Calu3 (cell line): Measurements from ENCODE around the gene RPRD1A. TPM values are rescaled to one million over a fixed set of nuclear protein-coding genes. Genes with fewer than 3 reads are reported as not detected.
"Not testable (repeated sequence)": the region's sequence is repeated elsewhere in the genome, so short reads cannot be mapped to it uniquely, and the experiment has no call there.

Experiments
- BruUV-seq: library from RNA; stranded (reverse); fragments of 400-500 nt; replicated peaks from 2 replicates; lab custom pipeline; 2021; lab: Mats Ljungman, UMichigan
- CTCF ChIA-PET: fragments of 300-600 bp; sonication (Branson Sonifier 250); formaldehyde crosslinking; loops from one replicate; lab custom pipeline; 2022; ENCODE audit warnings: antibody characterized with exemption; lab: Charles Lee
- DNase-seq: peaks from one replicate; pipeline ENCODE4 v3.0.0; 2022
- H3K27ac Mint-ChIP-seq: one replicate; pipeline ENCODE4 v1.8.0; 2022; ENCODE audit warnings: mixed read lengths; ENCODE audit not compliant: unreplicated experiment
- H3K27me3 Mint-ChIP-seq: one replicate; pipeline ENCODE4 v1.8.0; 2022; ENCODE audit warnings: mixed read lengths; ENCODE audit not compliant: unreplicated experiment
- H3K36me3 Mint-ChIP-seq: one replicate; pipeline ENCODE4 v1.8.0; 2022; ENCODE audit warnings: mild to moderate bottlenecking, moderate library complexity, mixed read lengths; ENCODE audit not compliant: insufficient read depth, unreplicated experiment
- H3K4me1 Mint-ChIP-seq: one replicate; pipeline ENCODE4 v1.8.0; 2022; ENCODE audit warnings: mild to moderate bottlenecking, low read depth, mixed read lengths; ENCODE audit not compliant: unreplicated experiment
- H3K4me3 Mint-ChIP-seq: one replicate; pipeline ENCODE4 v1.8.0; 2022; ENCODE audit warnings: mild to moderate bottlenecking, low read depth, moderate library complexity, mixed read lengths; ENCODE audit not compliant: unreplicated experiment
- H3K9me3 Mint-ChIP-seq: one replicate; pipeline ENCODE4 v1.8.0; 2022; ENCODE audit warnings: low read depth, mixed read lengths; ENCODE audit not compliant: unreplicated experiment
- intact Hi-C: fragments of 100-400 bp; cut with micrococcal nuclease; formaldehyde crosslinking; loops from one replicate; pipeline ENCODE4 v1.10.0; 2022; ENCODE audit not compliant: unreplicated experiment
- total RNA-seq: library from RNA; stranded (reverse); gene quantifications from 2 replicates; pipeline ENCODE4 v1.2.3, GENCODE V29; 2022
- TF ChIP-seq, protein P1 (sequence below): fragments of 200-600 bp; IDR thresholded peaks from one replicate; pipeline ENCODE4 v1.8.0; 2022; ENCODE audit warnings: antibody characterized with exemption; ENCODE audit not compliant: unreplicated experiment

The RPRD1A gene
- total RNA-seq, 1 experiment from 2014 or later = 68.8 TPM

DNA sequence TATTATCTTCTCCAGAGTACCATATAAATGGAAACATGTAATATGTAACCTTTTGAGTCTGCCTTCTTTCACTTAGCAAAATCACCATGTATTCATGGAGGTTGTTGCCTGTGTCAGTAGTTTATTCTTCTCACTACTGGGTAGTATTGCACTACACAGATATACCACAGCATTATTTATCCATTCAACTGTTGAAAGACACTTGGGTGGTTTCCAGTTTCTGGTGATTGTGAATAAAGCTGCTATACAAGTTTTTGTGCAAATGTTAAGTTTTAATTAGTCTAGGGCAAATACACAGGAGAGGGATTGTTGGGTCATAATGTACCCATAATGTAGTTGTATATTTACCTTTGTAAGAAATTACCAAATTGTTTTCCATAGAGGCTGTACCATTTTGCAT is 29.6 kb upstream of the RPRD1A start:
- no peak overlapping the region for H3K4me3 Mint-ChIP-seq
- CTCF ChIA-PET = interaction anchor here (1.2 kb wide), 1 partner anchor 11 kb away, joined by 3 read pairs; no protein-coding TSS in a partner anchor
- peaks cover under 1% of the 10 kb centered on the region for H3K9me3 Mint-ChIP-seq
- H3K27me3 Mint-ChIP-seq = no peaks in the 10 kb centered on the region
- no TSS peak for BruUV-seq
- TF ChIP-seq, protein P1, sequence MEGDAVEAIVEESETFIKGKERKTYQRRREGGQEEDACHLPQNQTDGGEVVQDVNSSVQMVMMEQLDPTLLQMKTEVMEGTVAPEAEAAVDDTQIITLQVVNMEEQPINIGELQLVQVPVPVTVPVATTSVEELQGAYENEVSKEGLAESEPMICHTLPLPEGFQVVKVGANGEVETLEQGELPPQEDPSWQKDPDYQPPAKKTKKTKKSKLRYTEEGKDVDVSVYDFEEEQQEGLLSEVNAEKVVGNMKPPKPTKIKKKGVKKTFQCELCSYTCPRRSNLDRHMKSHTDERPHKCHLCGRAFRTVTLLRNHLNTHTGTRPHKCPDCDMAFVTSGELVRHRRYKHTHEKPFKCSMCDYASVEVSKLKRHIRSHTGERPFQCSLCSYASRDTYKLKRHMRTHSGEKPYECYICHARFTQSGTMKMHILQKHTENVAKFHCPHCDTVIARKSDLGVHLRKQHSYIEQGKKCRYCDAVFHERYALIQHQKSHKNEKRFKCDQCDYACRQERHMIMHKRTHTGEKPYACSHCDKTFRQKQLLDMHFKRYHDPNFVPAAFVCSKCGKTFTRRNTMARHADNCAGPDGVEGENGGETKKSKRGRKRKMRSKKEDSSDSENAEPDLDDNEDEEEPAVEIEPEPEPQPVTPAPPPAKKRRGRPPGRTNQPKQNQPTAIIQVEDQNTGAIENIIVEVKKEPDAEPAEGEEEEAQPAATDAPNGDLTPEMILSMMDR = no peak
- H3K4me1 Mint-ChIP-seq = no peaks in the 10 kb centered on the region
- H3K36me3 Mint-ChIP-seq = no peaks in the 10 kb centered on the region
- intact Hi-C loops = loop anchor here (1.0 kb wide), 3 partner anchors 187 to 660 kb away; no protein-coding TSS in a partner anchor
- DNase-seq = no peak
- H3K27ac Mint-ChIP-seq = no peak overlapping the region

DNA sequence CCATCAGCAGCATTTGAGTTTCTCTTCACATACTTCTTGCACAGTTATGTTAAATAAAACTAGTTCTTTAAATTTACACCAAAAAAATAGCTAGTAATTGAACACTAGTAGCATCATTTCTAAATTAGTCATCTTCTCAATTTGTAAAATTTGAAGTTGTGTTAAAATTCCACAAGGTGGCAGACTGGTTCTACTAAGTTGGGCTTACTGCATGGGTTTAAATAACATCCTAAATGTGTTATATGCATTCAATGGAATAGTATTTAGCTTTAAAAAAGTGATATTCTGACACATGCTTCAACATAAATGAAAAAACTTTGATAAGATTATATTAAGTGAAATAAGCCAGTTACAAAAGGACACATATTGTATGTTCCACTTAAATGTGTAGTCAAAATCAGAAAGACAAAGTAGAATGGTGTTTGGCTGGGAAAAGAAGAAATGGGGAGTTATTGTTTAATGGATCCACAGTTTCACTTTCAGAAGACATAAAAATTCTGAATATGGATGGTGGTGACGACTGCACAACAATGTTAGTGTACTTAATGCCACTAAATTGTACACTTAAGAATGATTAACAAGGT is 28.7 kb upstream of the RPRD1A start:
- no peaks in the 10 kb centered on the region for H3K4me1 Mint-ChIP-seq
- no peaks in the 10 kb centered on the region for H3K36me3 Mint-ChIP-seq
- no TSS peak for BruUV-seq
- H3K27ac Mint-ChIP-seq = no peak overlapping the region
- TF ChIP-seq, protein P1 = peak; percentile 29
- no peak overlapping the region for H3K4me3 Mint-ChIP-seq
- peak; percentile 5 for DNase-seq
- no peaks in the 10 kb centered on the region for H3K27me3 Mint-ChIP-seq
- intact Hi-C loops = loop anchor here (1.0 kb wide), 3 partner anchors 188 to 661 kb away; no protein-coding TSS in a partner anchor
- CTCF ChIA-PET = interaction anchor here (0.5 to 1.9 kb wide), 6 partner anchors 38 to 476 kb away, joined by 3 to 11 read pairs (median 4); no protein-coding TSS in a partner anchor
- H3K9me3 Mint-ChIP-seq = no peaks in the 10 kb centered on the region

DNA sequence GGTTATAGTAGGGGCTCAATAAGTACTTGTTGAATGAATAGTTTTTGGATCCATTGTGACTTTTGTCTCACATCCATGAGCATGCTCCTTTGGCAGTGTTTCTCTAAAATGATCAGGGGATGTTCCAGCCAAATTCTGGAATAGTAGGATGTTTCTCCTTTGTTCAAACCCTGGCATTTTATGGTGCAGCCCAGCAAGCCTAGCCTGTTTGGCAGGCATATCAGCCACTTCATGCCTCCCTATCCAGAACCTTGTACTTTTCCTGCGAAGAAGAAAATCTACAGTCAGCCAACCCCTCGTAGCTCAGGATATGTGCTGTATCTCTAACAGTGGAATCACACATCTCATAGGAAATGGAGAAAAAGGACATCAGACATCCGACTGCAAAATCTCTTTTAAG is 27.1 kb upstream of the RPRD1A start:
- Mint-ChIP-seq H3K4me1 (no peaks in the 10 kb centered on the region), H3K27ac (no peak overlapping the region), H3K4me3 (no peak overlapping the region), H3K36me3 (no peaks in the 10 kb centered on the region), H3K27me3 (no peaks in the 10 kb centered on the region), H3K9me3 (no peaks in the 10 kb centered on the region)
- no peak for DNase-seq
- BruUV-seq = no TSS peak
- intact Hi-C loops = no loop called here
- TF ChIP-seq, protein P1 = no peak
- CTCF ChIA-PET = interaction anchor here (1.9 kb wide), 1 partner anchor 76 kb away, joined by 10 read pairs; no protein-coding TSS in a partner anchor

DNA sequence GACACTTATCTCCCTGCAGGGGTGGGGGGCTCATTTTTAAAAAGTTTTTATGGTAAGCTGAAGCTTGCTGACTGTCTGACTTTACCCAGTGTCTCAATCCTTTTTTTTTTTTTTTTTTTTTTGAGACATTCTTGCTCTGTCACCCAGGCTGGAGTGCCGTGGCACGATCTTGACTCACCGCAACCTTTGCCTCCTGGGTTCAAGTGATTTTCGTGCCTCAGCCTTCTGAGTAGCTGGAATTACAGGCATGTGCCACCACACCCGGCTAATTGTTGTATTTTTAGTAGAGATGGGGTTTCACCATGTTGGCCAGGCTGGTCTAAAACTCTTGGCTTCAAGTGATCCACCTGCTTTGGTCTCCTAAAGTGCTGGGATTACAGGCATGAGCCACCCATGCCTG is 24.8 kb upstream of the RPRD1A start:
- H3K36me3 Mint-ChIP-seq, H3K27ac Mint-ChIP-seq, H3K4me1 Mint-ChIP-seq, H3K4me3 Mint-ChIP-seq, H3K27me3 Mint-ChIP-seq, intact Hi-C loops, BruUV-seq, H3K9me3 Mint-ChIP-seq: not testable (repeated sequence)
- CTCF ChIA-PET = interaction anchor here (0.7 kb wide), 1 partner anchor 62 kb away, joined by 4 read pairs; no protein-coding TSS in a partner anchor
- peak; percentile 2 for DNase-seq

DNA sequence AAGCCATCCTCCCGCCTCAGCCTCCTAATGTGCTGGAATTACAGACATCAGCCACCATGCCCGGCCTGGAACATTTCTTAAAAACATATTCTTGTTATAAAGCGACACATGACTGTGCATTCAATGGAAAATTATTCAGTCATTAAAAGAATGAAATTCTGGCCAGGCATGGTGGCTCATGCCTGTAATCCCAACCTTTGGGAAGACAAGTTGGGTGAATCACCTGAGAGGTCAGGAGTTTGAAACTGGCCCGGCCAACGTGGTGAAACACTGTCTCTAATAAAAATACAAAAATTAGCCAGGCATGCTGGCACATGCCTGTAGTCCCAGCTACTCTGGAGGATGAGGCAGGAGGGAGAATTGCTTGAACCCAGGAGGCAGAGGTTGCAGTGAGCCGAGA is 21.6 kb upstream of the RPRD1A start:
- BruUV-seq = no TSS peak
- H3K36me3 Mint-ChIP-seq = no peaks in the 10 kb centered on the region
- H3K4me1 Mint-ChIP-seq = no peaks in the 10 kb centered on the region
- DNase-seq = no peak
- H3K4me3 Mint-ChIP-seq = no peak overlapping the region
- TF ChIP-seq, protein P1 = no peak
- CTCF ChIA-PET = no interaction called here
- no peak overlapping the region for H3K27ac Mint-ChIP-seq
- intact Hi-C loops = no loop called here
- peaks cover under 1% of the 10 kb centered on the region for H3K9me3 Mint-ChIP-seq
- no peaks in the 10 kb centered on the region for H3K27me3 Mint-ChIP-seq
